Measurements from ENCODE around the gene COL28A1. TPM values are rescaled to one million over a fixed set of nuclear protein-coding genes. Genes with fewer than 3 reads are reported as not detected.

COL28A1 gene
- total and polyA plus RNA-seq, 2 of the 13 experiments (the other 11 are each of a cell fraction or from before 2014, with no cell fraction given), result 0.07 to 0.15 TPM

DNA sequence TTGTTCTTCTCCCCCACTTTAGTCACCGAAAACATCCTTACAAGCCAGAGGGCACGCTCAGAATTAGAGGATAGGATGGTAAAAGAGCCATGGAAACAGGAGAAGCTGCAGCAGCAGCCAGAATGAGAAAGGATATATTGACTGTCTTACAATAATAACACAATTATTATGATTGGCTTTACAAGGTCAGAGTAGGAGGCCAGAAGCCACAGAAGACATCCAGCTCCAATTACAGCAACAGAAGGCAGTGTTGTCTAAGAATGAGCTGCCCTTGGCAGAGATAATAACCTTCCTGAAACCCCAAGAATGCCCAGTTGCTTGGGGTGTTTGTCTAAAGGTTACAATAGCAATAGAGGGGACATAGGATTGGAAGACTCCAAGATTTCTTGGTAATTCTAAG, 184.5 kb downstream of the COL28A1 start:
- CTCF ChIA-PET (ENCODE audit: low intra/inter-chr PET ratio, low total read pairs), result no interaction called here
- no peak overlapping the region for H3K27ac ChIP-seq (ENCODE audit: extremely low read length, insufficient read depth, low read length)
- DNase-seq (ENCODE audit: low spot score), result no peak
- POLR2A ChIA-PET, result no interaction called here
- H3K27me3 ChIP-seq (ENCODE audit: control insufficient read depth in 1 of 2, insufficient read depth in 2 of 2, low read length in 2 of 2), result no peaks in the 10 kb centered on the region
- H3K9me3 ChIP-seq (ENCODE audit: low read length), result no peaks in the 10 kb centered on the region
- H4K20me1 ChIP-seq (ENCODE audit: insufficient read depth, low read length), result no peaks in the 10 kb centered on the region
- TF ChIP-seq NKX3-1 (CRISPR knock-in tag; IDR thresholded peaks at IDR 0.05) (no peak), POLR2AphosphoS5 (IDR thresholded peaks at IDR 0.05; ENCODE audit: low read depth, low read length) (no peak), ZMAT3 (CRISPR knock-in tag; conservative IDR thresholded peaks at IDR 0.05) (no peak), PHF21A (CRISPR knock-in tag; IDR thresholded peaks at IDR 0.05) (no peak)
- TF ChIP-seq, protein P1, sequence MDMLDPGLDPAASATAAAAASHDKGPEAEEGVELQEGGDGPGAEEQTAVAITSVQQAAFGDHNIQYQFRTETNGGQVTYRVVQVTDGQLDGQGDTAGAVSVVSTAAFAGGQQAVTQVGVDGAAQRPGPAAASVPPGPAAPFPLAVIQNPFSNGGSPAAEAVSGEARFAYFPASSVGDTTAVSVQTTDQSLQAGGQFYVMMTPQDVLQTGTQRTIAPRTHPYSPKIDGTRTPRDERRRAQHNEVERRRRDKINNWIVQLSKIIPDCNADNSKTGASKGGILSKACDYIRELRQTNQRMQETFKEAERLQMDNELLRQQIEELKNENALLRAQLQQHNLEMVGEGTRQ (IDR thresholded peaks at IDR 0.05; ENCODE audit: low read depth, low read length), result no peak
- TF ChIP-seq, protein P1 (CRISPR knock-in tag; IDR thresholded peaks at IDR 0.05; ENCODE audit: borderline replicate concordance), result no peak
- WGBS (ENCODE audit: low lambda C conversion rate), result 0% methylated on average over 2 of the region's 2 CpGs
- H3K4me3 ChIP-seq (replicated peaks in 1 of 3; ENCODE audit: insufficient read depth in 1 of 3, low read depth in 2 of 3, low read length in 3 of 3), result no peak overlapping the region
- H3K79me2 ChIP-seq (ENCODE audit: insufficient read depth, low read length), result no peaks in the 10 kb centered on the region
- in situ Hi-C loops (cut with HindIII; ENCODE audit: extremely low pct_ligation_motif_present, low pct_unique_long_range_greater_than_20kb), result no loop called here
- H3K4me1 ChIP-seq (ENCODE audit: insufficient read depth, low read length), result no peaks in the 10 kb centered on the region
- H3K4me2 ChIP-seq (ENCODE audit: low read depth, low read length), result no peak overlapping the region
- H2AFZ ChIP-seq (ENCODE audit: low read length), result no peak overlapping the region
- intact Hi-C loops (cut with micrococcal nuclease; ENCODE audit: unreplicated experiment), result no loop called here
- no peak for FAIRE-seq
- ATAC-seq, result no peak
- no peak overlapping the region for H3K9ac ChIP-seq (ENCODE audit: insufficient read depth, low read depth, low read length)
- BruUV-seq (replicated peaks), result no TSS peak
- H3K36me3 ChIP-seq (replicated peaks in 1 of 2; ENCODE audit: control insufficient read depth in 1 of 2, insufficient read depth in 2 of 2, low read length in 2 of 2), result no peaks in the 10 kb centered on the region

DNA sequence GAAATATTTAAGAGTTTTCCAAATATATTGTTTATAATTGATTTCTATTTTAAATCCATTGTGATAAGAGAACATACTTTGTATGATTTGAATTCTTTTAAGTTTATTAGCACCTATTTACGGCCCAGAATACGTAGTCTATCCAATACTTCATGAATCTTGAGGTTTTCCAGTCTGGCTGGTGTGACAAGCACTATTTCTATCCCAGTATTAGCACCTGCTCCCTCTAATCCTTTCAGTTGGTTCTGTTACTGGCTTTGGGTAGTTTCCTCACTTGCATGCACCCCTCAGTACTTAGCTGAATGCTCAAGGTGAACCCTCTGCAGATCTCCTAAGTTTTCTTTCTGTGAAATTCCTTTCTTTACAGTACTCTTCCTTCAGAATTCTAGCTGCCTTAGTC, 186.5 kb downstream of the COL28A1 start:
- WGBS (ENCODE audit: low lambda C conversion rate), result 28% methylated on average over 2 of the region's 2 CpGs
- intact Hi-C loops (cut with micrococcal nuclease; ENCODE audit: unreplicated experiment) (no loop called here), in situ Hi-C loops (cut with HindIII; ENCODE audit: extremely low pct_ligation_motif_present, low pct_unique_long_range_greater_than_20kb) (no loop called here)
- POLR2A ChIA-PET, result no interaction called here
- Histone ChIP-seq H3K4me3 (replicated peaks in 1 of 3; ENCODE audit: insufficient read depth in 1 of 3, low read depth in 2 of 3, low read length in 3 of 3) (no peak overlapping the region), H3K4me1 (ENCODE audit: insufficient read depth, low read length) (no peaks in the 10 kb centered on the region), H3K36me3 (replicated peaks in 1 of 2; ENCODE audit: control insufficient read depth in 1 of 2, insufficient read depth in 2 of 2, low read length in 2 of 2) (no peaks in the 10 kb centered on the region), H3K27me3 (ENCODE audit: control insufficient read depth in 1 of 2, insufficient read depth in 2 of 2, low read length in 2 of 2) (no peaks in the 10 kb centered on the region), H3K79me2 (ENCODE audit: insufficient read depth, low read length) (no peaks in the 10 kb centered on the region), H3K4me2 (ENCODE audit: low read depth, low read length) (no peak overlapping the region), H4K20me1 (ENCODE audit: insufficient read depth, low read length) (no peaks in the 10 kb centered on the region), H2AFZ (ENCODE audit: low read length) (no peak overlapping the region), H3K9me3 (ENCODE audit: low read length) (no peaks in the 10 kb centered on the region), H3K27ac (ENCODE audit: extremely low read length, insufficient read depth, low read length) (no peak overlapping the region), H3K9ac (ENCODE audit: insufficient read depth, low read depth, low read length) (no peak overlapping the region)
- ATAC-seq (no peak), FAIRE-seq (no peak), DNase-seq (ENCODE audit: low spot score) (no peak)
- no TSS peak for BruUV-seq (replicated peaks)
- CTCF ChIA-PET (ENCODE audit: low intra/inter-chr PET ratio, low total read pairs), result no interaction called here
- TF ChIP-seq ZNF350 (CRISPR knock-in tag; IDR thresholded peaks at IDR 0.05; ENCODE audit: borderline replicate concordance, low read depth) (no peak), ZNF33B (CRISPR knock-in tag; IDR thresholded peaks at IDR 0.05) (no peak), MXD4 (CRISPR knock-in tag; IDR thresholded peaks at IDR 0.05) (no peak), HOXA3 (CRISPR knock-in tag; IDR thresholded peaks at IDR 0.05) (no peak), ZNF619 (CRISPR knock-in tag; IDR thresholded peaks at IDR 0.05) (no peak), POGZ (CRISPR knock-in tag; IDR thresholded peaks at IDR 0.05) (no peak), RXRB (CRISPR knock-in tag; IDR thresholded peaks at IDR 0.05; ENCODE audit: borderline replicate concordance) (no peak), NFIC (IDR thresholded peaks at IDR 0.05; ENCODE audit: low read length) (no peak), DR1 (CRISPR knock-in tag; IDR thresholded peaks at IDR 0.05) (no peak)
- TF ChIP-seq, protein P2, sequence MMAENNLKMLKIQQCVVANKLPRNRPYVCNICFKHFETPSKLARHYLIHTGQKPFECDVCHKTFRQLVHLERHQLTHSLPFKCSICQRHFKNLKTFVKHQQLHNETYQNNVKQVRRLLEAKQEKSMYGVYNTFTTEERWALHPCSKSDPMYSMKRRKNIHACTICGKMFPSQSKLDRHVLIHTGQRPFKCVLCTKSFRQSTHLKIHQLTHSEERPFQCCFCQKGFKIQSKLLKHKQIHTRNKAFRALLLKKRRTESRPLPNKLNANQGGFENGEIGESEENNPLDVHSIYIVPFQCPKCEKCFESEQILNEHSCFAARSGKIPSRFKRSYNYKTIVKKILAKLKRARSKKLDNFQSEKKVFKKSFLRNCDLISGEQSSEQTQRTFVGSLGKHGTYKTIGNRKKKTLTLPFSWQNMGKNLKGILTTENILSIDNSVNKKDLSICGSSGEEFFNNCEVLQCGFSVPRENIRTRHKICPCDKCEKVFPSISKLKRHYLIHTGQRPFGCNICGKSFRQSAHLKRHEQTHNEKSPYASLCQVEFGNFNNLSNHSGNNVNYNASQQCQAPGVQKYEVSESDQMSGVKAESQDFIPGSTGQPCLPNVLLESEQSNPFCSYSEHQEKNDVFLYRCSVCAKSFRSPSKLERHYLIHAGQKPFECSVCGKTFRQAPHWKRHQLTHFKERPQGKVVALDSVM (CRISPR knock-in tag; IDR thresholded peaks at IDR 0.05), result no peak
- TF ChIP-seq, protein P3, sequence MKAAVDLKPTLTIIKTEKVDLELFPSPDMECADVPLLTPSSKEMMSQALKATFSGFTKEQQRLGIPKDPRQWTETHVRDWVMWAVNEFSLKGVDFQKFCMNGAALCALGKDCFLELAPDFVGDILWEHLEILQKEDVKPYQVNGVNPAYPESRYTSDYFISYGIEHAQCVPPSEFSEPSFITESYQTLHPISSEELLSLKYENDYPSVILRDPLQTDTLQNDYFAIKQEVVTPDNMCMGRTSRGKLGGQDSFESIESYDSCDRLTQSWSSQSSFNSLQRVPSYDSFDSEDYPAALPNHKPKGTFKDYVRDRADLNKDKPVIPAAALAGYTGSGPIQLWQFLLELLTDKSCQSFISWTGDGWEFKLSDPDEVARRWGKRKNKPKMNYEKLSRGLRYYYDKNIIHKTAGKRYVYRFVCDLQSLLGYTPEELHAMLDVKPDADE (CRISPR knock-in tag; IDR thresholded peaks at IDR 0.05), result no peak

All from HepG2 (cell line).